Kidney tubule cell (primary cell): Measurements from ENCODE around the gene CALML3.

Source experiments
- DNase-seq: peaks from one replicate; pipeline ENCODE4 v3.0.0-alpha.2; 2018; ENCODE audit warnings: low spot score

CALML3 gene

GRCh38 chr10:5543623-5544022, 18.9 kb downstream of the CALML3 start:
- no peak for DNase-seq

DNA sequence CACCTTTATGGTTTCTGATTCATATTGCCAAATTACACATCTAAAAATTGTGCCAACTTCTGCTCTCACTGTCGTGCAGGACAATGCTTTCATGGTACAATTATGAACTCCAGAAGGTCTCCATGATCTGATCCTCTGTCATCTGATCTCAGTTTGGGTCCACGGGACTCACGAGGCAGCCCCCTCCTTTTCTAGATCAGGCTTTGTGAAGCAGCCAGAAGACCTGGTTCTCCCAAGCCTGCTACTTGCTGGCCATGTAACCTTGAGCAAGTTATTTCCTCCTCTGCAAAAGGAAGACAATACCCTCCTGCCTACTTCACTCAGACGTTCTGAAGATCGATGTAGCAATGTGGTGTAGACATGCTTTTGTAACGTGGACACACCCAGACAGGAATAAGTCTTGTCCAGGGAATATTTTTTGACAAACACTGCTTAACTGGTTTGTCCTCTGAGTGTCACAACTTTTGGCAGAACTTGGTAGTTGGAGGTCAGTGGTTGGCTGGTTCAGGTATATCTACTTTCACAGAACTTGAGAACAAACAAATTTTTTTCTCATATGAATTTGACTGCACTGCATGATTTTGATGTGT, 19.6 kb downstream of the CALML3 start:
- no peak for DNase-seq

DNA sequence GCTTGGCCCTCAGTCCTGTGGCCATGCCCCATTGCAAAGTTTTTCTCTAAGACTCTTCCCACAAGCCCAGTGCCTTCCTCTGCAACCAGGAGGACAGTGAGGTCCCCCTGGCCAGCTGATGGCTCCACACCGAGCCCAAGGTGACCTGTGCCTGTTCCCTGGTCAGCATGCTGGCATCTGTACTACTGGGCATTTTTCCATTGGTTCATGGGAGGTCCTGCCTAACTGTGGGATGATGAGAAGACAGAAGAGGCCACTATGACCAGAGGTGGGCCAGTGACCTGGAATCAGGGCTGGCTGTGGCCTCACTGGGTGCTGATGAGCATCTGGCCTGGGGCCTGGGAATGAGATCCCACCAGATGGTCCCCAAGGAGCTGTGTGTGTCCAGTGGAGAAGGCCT, 20.2 kb downstream of the CALML3 start:
- no peak for DNase-seq

DNA sequence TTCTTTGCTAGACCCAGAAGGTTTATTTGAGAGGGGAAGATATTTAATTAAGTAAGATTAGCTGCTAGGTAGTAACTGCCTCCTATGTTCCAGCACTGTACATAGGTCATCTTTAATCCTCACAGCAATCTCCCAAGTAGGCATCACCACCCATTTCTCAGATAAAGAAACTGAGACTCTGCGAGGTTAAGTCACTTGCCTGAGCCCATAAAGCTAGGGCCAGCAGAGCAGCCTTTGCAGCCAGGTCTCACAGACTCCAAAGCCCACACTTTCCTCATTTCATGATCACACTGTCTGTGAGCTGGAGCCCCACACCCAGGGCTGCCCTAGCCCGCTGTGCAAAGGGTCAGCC, 20.6 kb downstream of the CALML3 start:
- DNase-seq = no peak

DNA sequence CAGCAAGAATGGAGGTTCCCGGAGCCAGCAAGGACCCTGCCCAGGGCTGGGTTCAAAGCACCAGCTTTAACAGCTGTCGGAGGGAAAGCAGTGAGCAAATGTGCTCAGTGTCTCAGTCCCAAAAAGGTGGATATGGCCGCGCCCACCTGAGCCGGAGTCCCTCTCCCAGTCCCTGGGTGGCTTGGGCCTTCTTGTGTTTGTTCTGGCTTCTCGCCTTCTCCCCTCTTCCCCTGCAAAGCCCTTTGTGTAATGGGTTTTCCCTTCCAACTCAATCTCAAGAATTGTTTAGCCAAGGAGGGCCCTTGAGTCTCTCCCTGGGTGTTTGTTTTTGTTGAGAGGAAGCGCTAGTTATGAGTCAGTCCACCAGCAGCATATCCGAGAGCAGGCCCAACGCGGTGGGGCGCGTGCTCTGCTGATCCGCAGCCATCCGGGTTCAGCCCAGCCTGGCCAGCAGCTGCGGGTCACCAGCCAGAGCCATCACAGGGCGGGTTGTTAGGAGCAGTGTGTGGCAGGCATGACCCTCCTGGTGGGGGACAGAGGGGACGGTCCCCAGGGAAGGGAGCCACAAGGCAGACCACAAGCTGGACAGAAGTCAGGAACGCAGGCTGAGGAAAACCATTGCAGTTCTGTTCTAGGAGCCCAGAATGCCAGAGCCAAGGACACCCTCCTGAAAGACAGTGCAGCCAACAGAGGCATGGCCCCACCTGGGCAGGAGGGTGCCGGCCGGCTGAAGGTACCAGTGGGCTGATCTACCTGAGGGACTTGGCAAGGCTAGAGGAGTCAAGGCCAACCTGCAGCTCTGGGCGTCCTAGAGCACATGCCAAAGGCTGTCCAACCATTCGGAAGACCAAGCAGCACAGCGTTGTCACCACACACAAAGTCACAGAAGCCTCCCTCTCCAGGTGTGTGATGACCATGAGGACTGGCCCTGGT, 21.3 kb downstream of the CALML3 start:
- peak; percentile 81 for DNase-seq

DNA sequence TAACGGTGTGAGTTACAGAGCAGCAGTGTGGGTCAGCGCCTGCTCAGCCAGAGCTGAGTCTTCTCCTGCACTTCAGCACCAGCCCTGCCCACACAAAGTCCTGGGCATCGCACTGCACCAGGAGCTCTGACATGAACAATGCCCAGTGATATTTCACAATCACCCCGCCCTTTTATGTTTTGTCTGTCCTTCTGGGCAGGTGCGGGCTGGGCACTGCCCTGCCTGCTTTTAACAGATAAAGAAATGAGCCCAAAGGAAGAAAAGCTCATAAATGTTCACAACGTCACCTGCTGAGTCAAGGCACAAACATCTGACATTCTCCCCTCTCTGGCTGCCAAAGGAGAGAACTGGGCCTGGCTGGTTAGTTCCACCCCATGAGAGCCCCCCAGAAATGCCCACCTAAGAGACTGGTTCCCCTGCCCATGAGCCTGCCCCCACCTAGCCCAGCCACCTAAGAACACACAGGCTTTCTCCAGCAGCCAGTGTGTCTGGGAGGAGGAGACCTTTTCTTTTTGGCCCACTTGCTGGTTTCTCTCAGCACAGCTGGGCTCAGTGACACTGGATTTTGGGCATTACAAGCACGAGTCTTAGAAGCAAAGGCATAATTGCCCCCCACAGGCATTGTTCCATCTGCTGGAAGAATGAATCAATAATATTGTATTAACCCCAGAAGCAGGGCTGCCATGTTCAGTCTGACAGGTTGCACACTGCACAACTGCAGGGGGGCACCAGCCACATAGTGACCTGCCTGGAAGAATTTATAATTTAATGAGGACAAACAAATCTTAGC, 22.3 kb downstream of the CALML3 start:
- DNase-seq = peak; percentile 89

- no peak for DNase-seq
Observed at GRCh38 chr10:5547681-5547930, 22.8 kb downstream of the CALML3 start.

GRCh38 chr10:5547931-5548660, 23.3 kb downstream of the CALML3 start:
- peak; percentile 80 for DNase-seq

GRCh38 chr10:5549462-5550249, 24.9 kb downstream of the CALML3 start:
- DNase-seq = no peak

DNA sequence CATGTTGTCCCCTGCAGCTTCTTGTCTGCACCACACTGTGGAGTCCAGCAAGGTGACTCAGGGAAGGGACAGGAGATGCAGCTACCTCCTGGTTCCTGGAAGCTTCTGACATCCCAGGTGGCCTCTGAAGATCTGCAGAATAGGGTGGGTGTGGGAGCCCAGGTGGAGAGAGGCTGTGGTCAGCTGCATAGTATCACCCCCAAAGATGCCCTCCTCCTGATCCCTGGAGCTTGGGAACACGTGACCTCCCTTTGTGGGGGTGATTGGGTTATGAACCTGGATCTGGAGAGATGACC, 25.4 kb downstream of the CALML3 start:
- DNase-seq = peak; percentile 37

GRCh38 chr10:5550621-5551530, 26.1 kb downstream of the CALML3 start:
- peak; percentile 68 for DNase-seq

DNA sequence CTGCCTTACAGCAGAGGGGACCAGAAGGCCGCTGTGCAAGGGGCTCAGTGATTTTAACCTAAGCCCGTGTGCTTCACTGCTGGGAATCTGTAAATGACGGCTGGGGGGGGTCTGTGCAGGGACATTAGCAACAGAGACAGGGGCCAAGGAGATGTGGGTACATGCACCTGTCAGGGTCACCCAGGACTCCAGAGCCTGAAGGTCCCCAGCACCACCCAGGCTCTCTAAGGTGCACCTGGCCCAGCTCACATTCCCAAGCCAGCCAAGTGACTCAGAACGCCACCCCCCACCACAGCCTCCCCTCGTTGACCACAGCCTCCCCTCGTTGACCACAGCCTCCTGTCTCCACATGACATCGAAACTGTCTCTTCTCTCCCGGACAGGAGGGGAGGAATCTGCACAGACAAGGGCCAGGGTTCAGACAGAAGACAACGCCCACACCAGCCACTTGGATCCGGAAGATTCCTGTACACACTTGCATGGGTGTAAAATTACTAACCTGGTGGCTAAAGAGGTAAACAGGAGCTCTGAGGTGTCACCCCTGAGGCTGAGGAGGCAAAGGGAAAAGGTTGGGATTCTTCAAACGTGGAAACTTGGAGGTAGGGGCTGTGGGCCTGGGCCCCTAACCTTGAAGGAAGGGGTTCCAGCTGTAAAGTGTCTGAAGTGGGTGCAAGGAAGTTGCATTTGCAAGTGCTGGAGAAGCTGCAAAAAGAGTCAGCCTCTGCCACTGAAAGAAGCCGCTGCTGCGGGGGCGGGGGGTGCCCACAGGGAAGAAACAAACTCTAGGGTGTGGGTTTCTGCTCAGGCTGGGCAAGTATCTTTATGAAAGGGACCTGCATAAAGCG, 27.0 kb downstream of the CALML3 start:
- DNase-seq = peak; percentile 96

DNA sequence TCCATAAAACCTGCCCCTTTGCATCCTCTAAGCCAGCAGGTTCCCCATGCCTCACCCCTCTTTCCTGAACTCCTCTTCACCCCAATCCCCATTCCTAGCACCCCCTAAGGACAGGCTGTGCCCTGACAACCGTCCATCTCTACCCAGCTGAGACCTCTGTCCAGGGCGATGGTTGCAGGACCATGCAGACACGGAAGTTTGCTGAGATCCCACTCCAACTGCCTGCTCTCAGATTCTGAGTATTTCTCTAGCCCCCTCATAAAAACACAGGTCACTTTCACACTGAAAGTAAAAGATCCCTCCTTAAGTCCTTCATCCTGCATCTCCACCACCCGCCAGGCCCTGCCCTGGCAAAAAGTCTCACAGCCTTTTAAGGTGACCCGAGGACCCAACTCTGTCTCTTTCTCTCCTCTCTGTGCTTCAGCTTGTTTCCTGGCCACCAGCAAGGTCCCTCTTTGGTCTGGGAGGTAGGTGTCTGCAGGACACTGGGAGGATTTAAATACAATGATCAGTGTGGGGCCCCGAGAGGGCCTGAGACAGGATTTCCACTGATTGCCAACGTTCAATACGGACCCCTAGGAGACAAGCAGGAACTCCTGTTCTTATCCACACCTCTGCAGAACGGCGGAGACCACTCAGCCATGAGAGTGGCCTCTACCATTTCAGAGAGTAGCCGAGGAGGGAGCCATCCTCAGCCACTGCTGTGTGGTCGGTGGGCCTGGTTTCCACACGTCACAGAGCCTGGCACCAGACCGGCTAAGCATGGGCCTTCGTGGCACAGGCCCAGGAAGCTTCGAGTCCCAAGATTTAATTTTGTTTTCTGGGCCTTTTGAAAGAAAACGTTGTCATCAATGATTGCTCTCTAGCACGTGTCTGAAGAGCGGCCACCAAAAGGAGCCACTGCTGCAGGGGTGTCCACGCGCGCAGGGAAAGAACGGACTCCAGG, 27.9 kb downstream of the CALML3 start:
- no peak for DNase-seq

DNA sequence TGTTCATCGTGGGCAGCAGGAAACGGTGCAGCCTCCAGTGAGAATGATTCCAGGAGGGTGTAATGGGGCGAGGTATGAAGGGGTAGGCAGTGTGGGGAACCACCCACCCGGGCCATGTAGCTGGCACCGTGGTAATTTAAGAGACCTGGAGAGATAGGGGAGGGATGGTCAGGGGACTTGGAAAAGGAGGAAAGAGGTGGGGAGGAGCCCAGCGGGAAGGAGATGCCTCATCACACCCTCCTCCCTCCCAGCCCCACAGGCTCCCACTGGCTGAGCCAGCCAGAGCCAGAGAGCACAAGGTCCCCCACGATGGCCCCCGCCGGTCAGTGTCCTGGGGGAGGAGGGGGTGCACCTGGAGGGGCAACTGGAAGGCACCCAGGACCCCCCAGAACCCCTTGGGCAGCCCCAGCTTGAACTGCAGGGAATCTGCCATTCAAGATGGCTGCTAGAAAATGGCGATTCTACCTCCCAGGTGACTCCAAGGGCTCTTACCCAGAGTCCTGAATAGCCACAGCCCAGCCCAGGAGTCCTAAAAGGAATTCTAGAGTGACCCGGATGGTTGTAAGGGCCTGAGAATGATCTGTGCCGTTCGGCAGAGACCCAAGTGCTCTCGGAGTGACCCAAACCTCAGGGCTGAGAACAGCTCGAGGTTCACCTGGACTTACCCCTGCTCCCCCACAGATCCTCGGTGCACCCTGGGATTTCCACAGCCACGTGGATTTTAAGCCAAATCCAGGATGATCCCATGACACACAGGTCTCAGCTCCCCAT, 28.8 kb downstream of the CALML3 start:
- DNase-seq = peak; percentile 69

DNA sequence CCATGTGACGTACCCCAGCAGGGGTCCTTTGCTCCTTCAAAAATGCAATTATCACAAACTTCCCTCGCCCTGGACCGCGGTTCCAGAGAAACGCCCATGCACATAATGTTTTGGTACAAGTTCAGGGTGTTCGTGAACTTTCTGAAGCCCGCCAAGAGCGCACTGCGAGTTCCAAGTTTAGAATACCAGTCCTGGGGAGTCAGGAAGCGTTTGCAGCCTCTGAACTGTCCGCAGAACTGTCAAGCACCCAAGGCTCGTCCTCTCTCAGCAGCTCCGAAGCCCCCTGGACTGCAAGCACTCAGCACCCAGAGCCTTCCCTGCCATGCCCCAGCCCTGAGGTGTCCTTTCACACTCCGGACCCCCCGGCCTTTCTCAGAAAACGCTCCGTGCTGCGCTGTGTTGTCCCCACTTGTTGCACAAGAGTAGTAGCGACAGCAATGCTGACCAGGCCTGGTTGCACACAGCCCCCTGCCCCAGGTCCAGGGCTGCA, 30.3 kb downstream of the CALML3 start:
- no peak for DNase-seq

DNA sequence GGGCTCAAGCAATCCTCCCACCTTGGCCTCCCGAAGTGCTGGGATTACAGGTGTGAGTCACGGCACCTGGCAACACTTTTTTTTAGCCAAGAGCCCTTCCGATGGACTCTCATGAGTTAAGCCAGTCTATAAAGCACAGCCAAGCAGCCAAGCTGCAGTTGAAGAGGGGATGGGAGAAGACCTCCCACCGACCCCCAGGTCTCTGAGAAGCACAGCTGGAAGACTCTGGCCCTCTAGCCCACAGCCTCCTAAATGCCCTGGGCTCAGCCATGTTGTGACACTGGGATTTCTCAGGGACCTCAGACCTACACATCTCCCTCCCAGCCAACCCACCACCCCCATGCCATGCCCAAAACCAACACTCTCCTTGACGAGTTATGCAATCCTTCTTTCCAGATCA, 31.1 kb downstream of the CALML3 start:
- no peak for DNase-seq

DNA sequence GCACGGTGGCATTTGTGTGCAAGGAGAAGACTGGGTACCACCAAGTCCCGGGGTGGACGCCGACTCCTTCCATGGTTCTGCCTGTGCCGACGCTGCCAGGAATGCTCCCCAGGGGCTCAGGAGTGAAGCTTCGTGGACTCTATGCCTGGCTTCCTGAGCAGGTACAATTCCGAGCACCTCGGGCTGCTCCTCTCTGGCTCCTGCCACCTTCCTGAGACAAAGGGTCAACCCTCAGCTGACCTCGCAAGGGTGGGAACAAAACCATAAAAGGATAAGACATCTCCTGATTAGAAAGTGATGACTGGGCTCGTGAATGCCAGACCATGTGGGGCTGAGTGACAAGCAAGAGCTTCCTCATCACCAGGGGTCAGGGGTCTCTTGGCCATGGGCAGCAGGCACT, 31.8 kb downstream of the CALML3 start:
- no peak for DNase-seq
